NCI-H510A (cell line): ENCODE measurements around the gene CHRD.

ENCODE experiments used
- DNase-seq: peaks from one replicate; lab custom pipeline; 2025; lab: John Stamatoyannopoulos, UW

CHRD gene

GRCh38 chr3:184346480-184347190 is 33.2 kb upstream of the CHRD start:
- no peak for DNase-seq

DNA sequence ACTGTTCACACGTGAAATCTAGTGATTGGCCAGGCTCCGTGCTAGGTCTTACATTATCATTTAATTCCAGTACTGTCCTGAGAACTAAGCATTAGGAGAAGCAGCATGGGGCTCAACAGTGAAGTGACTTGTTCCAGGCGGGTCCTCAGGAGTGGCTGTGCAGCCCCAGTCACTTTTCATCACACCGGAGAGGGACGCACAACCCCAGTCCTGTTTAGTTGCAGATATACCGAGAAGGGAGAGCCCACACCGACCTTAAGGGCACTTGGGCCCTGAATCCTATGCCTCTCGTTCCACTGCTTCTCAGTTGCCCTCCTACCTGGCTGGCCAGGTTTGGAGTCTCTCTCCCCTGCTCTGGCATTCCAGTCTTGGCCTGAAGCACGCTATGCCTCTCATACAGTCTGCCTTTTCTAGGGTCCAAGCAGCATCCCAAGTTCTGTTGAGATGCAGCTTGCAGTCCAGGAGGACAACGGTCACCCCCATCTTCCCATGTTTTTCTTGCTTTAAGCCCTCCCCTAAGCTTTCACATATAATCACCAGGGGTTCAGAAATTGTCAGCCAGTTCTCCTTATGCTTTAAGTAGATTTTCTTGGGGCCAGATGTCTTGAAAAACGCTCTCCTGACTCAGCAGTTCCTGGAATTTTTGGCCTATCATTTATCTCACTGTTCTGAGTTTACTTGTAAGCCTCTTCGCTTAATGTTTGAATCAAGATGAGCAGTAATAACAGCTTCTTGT is 32.4 kb upstream of the CHRD start:
- DNase-seq: no peak

- DNase-seq: no peak
Measured at GRCh38 chr3:184348057-184348382, 31.8 kb upstream of the CHRD start.

DNA sequence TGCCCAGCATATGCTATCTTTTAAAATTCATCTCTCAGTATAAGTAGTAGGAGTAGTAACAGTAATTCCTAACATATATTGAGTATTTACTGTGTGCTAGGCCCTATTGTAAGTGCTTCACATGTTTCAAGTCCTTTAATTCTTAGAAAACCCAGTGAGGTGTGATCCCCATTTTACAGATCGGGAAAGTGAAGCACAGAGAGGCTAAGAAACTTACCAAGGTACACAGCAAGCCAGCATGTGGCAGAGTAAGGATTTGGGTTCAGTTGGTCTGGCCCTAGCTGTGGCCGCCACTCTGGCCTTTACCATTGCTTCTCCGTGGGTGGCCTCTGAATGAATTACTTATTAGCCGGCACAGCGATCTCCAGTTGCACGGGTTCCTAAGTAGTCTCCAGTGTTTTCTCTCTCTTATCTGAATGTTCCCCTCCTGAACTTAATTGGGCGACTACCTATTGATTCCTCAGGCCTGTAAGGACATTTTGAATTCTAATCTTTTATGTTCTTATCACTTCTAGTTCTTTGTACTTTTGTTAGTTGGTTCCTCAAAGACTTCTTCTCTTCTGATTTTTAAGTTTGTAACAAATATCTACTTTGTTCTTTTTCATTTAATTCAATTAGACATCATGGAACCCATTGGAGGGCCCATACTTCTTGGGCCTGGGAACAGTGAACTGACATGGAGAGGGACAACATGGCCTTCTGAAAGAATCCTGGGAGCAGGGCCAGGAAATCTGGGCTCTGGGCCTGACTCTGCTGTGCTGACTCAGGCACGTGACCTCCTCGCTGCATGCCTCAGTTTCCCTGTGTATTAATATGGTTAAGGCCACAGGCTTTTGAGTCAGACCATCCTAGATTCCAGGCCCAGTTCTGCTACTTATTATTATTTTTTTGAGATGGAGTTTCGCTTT is 30.0 kb upstream of the CHRD start:
- DNase-seq: no peak

DNA sequence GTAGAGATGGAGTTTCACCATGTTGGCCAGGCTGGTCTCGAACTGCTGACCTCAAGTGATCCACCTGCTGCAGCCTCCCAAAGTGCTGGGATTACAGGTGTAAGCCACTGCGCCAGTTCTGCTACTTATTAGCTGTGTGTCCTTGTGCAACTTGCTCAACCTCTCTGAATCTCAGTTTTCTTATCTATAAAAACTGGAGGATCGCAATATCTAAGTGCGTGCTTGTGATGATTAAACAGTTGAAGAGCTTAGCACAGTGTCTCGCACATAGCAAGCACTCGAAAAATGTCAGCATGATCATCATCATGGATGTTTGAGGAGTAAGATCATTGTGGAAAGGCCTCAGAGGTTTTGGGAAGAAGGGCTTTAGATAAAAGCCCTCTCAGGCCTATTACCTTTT is 29.2 kb upstream of the CHRD start:
- no peak for DNase-seq

DNA sequence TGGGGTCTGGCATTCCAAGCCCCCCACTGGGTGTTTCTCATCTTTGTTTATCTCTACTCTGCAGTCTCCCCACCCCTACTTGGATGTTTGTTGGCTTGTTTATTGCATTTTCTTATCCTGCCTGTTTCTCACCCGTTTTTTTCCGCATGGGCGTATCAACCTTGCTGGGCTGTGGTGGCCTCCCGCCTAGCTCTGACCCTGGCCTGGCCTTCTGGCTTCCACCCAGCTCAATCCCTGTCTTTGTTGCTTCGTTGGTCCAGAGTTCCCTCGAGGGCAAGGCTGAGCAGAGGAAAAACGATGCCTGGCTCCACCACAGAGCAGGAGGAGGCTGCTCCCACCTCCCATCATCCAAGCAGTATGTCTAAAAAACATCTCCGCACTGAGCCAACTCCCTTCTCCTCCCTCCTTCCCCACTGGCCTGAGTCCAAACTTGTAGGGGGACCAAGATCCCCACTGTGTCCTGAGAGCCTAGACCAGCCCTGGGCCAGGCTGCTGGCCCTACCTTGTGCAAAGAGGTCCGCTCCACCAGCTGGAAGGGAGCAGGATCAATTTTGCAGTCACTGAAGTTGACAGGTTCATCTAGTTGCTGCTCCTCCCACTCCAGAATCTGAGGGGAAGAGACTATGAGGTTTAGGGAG is 28.2 kb upstream of the CHRD start:
- no peak for DNase-seq

DNA sequence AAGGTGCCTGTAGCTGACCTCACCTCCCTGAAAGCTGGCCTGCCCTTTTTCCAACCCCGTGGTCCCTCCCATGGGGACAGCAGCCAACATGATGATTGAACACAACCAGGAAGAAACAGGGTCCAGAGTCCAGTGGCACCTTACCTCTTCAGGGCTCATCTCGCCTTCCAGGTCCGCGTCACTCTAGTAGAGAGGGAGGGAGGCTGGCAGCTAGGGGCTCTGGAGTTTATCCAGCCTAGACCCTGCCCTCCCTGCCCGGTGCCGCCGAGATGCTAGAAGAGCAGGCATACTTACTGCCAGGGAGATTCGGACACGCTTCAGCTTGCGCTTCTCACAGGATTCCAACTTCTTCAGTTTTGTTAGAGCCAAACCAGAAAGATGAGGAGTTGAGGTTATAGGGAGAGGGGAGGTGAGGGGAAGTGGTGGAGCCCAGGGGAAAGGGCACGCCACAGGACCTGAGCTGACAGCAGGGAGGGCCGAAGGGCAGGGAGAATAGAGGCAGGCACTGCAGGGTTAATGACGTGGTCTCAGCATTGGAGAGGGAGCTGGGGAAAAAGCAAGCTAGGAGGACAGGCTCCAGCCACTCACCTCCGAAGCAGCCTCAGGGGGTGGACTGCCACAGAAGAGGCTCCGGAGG is 27.6 kb upstream of the CHRD start:
- no peak for DNase-seq

DNA sequence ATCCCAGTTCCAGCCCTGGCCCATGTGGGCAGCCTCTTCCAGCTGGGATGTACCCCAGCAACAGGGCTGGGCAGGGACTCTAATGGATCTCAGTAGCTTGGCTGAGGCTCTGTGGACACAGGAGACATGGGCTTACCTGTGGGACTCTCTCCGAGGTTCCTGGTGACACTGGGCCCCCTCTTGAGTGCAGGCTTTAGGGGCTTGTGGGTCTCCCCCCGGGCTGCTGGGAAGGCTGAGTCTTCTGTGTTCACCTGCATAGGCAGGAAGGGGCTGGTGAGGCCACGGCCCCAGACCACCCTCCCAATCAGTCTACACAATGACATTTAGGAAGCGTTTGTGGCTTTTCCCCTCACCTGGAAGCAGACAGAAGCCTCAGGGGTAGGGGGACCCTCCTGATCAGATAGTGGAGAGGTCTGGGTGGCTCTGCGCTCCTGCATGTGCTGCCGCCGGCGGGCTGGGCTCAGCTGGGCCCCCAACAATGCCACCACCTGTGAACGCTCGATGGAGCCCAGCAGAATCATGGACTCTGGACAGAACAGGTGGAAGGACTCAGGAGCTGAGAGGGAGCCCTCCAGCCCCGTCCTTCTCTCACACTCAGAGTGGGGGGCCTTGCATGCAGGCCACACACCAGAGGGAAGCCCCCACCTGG is 26.8 kb upstream of the CHRD start:
- no peak for DNase-seq

- no peak for DNase-seq
Measured at GRCh38 chr3:184353546-184353941, 26.3 kb upstream of the CHRD start.

DNA sequence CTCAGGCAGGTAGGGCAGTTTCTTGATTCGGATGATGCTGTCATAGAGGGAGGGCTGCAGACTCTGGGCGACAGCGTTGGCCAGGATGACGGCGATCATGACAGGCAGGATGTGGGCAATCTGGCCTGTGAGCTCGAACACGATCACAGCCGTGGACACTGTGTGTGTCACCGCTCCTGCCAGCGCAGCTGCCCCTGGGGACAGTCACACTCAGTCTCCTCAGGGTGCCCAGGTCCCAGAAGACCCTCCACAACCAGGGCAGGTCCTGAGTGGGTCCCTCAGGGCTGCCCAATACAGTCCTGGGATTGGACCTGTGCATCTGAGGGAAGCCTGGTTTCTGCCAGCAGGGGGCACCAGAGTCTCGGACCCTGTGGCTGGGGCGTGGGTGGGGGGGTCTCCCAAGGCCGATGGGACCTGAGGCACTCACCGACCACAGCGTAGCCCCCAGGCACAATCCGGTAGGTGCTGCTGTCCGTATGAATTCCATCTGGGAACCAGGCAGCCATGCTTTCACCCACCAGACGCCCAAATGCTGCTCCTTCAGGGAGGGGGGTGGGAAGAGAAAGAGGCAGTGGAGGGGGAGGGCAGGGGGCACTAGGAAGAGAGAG is 25.6 kb upstream of the CHRD start:
- no peak for DNase-seq

DNA sequence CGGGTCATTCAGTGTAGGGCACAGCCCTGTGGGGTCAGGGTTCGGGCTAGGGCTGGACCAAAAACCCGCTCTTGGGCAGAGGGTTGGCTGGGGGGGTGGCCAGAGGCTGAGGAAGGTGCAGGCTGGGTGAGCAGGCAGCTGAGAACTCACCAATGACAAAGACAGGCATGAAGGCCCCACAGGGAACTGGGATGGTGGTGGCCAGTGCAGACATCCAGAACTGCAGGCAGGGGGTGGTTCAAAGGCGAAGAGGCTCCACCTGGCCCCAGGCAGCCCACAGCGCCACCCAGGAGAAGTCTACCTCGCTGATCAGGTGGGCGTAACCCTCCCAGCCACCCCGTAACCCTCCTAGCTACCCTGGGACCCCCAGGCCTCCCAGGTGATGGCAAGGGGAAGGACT is 25.1 kb upstream of the CHRD start:
- DNase-seq: no peak

GRCh38 chr3:184355261-184356040 is 24.4 kb upstream of the CHRD start:
- no peak for DNase-seq

- DNase-seq: no peak
Measured at GRCh38 chr3:184357248-184358123, 22.4 kb upstream of the CHRD start.

DNA sequence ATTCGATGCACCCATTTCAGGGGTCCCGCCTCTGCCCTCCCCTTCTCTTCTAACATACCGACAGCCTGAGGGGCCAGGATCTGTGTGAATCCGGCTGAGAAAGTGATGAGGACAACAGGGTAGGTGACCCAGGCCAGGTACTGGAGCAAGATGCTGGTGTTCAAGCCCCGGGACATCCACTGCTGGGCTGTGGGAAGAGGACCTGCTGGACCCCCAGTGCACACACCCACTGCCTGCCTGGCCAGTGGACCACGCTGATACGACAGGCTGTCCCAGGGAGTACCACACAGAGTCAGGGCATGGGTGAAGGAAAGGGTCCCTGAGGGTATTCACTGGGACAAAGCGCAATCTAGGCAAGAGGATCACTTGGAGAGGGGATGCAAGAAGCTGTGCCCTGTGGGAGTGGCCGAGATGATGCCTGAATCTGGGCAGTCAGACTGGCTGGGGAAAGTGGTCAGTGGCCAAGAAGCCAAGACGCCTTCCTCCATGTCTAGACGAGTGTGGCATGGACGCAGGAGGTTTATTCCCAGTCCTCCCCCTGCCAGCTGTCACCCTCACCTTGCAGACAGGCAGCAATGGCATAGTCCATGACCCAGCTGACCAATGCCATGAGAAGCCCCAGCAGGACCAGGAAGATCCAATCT is 21.6 kb upstream of the CHRD start:
- DNase-seq: no peak

GRCh38 chr3:184358921-184359350 is 20.9 kb upstream of the CHRD start:
- DNase-seq: no peak

GRCh38 chr3:184359610-184360009 is 20.2 kb upstream of the CHRD start:
- DNase-seq: no peak

- DNase-seq: no peak
Measured at GRCh38 chr3:184360070-184360928, 19.6 kb upstream of the CHRD start.
